ENCODE results near the gene CD274.

The CD274 gene

GRCh38 chr9:5447337-5447736 lies 3.0 kb upstream of the CD274 start:
- TF ChIP-seq CTCF (conservative IDR thresholded peaks at IDR 0.05; ENCODE audit: low read depth, low read length) = no peak
- H3K4me3 ChIP-seq (ENCODE audit: low read length) = no peak overlapping the region
- DNase-seq (ENCODE audit: low read depth) = no peak

GRCh38 chr9:5448016-5448415 lies 2.3 kb upstream of the CD274 start:
- H3K4me3 ChIP-seq (ENCODE audit: low read length) = no peak overlapping the region
- DNase-seq (ENCODE audit: low read depth) = no peak
- no peak for TF ChIP-seq CTCF (conservative IDR thresholded peaks at IDR 0.05; ENCODE audit: low read depth, low read length)

GRCh38 chr9:5448461-5449435 lies 1.6 kb upstream of the CD274 start:
- TF ChIP-seq CTCF (conservative IDR thresholded peaks at IDR 0.05; ENCODE audit: low read depth, low read length) = no peak
- DNase-seq (ENCODE audit: low read depth) = no peak
- no peak overlapping the region for H3K4me3 ChIP-seq (ENCODE audit: low read length)

- no peak for DNase-seq (ENCODE audit: low read depth)
- no peak for TF ChIP-seq CTCF (conservative IDR thresholded peaks at IDR 0.05; ENCODE audit: low read depth, low read length)
- peak overlapping the region; percentile 66 for H3K4me3 ChIP-seq (ENCODE audit: low read length)
These were observed 602 bp upstream of the CD274 start for GRCh38 chr9:5449521-5450358.

GRCh38 chr9:5452286-5452609 lies 1.9 kb downstream of the CD274 start:
- DNase-seq (ENCODE audit: low read depth) = no peak
- no peak overlapping the region for H3K4me3 ChIP-seq (ENCODE audit: low read length)
- no peak for TF ChIP-seq CTCF (conservative IDR thresholded peaks at IDR 0.05; ENCODE audit: low read depth, low read length)

GRCh38 chr9:5453004-5453403 lies 2.7 kb downstream of the CD274 start:
- no peak for TF ChIP-seq CTCF (conservative IDR thresholded peaks at IDR 0.05; ENCODE audit: low read depth, low read length)
- DNase-seq (ENCODE audit: low read depth) = no peak
- H3K4me3 ChIP-seq (ENCODE audit: low read length) = no peak overlapping the region

Data from retinal pigment epithelial cell (primary cell).